ENCODE data around the gene TEX51. TPM values are rescaled to one million over a fixed set of nuclear protein-coding genes. Genes with fewer than 3 reads are reported as not detected.

TEX51 gene
- total and polyA plus RNA-seq, 2 donors (not counting 3 experiments of a cell fraction or from before 2014, with no cell fraction given), result not detected

GRCh38 chr2:126909366-126909765 is 10.7 kb downstream of the TEX51 start:
- dilution Hi-C loops (cut with MboI; ENCODE audit: extremely low pct_ligation_motif_present, low sequenced_read_pairs) (no loop called here), intact Hi-C loops (cut with micrococcal nuclease) (no loop called here)
- Histone ChIP-seq H3K9ac (replicated peaks; ENCODE audit: extremely low read depth, insufficient read depth, low read length) (no peak overlapping the region), H3K27ac (ENCODE audit: insufficient read depth, low read depth, low read length) (no peak overlapping the region), H2AFZ (ENCODE audit: low read depth, low read length) (no peak overlapping the region), H3K36me3 (ENCODE audit: control insufficient read depth in 2 of 2, extremely low read depth in 1 of 2, insufficient read depth in 2 of 2, low read length in 2 of 2) (no peaks in the 10 kb centered on the region), H3K9me3 (replicated peaks; ENCODE audit: control insufficient read depth, insufficient read depth, low read length) (no peaks in the 10 kb centered on the region), H3K27me3 (ENCODE audit: control insufficient read depth in 2 of 2, insufficient read depth in 2 of 2, low read length in 2 of 2) (no peaks in the 10 kb centered on the region), H3K9me1 (replicated peaks; ENCODE audit: control insufficient read depth, extremely low read depth, insufficient read depth, low read length) (no peaks in the 10 kb centered on the region), H3K4me2 (ENCODE audit: insufficient read depth, low read length) (no peak overlapping the region), H4K20me1 (replicated peaks; ENCODE audit: control insufficient read depth, extremely low read depth, insufficient read depth, low read length) (no peaks in the 10 kb centered on the region), H3K4me3 (replicated peaks in 1 of 3; ENCODE audit: insufficient read depth in 1 of 3, low read depth in 1 of 3, low read length in 3 of 3) (no peak overlapping the region), H3K79me2 (ENCODE audit: control insufficient read depth, insufficient read depth, low read length) (no peaks in the 10 kb centered on the region), H3K4me1 (ENCODE audit: control insufficient read depth, extremely low read depth, insufficient read depth, low read length) (no peaks in the 10 kb centered on the region)
- DNase-seq (ENCODE audit: low read depth, low spot score) (no peak), FAIRE-seq (no peak)
- CTCF ChIA-PET, result no interaction called here
- BruUV-seq (replicated peaks), result no TSS peak
- POLR2A ChIA-PET, result no interaction called here
- TF ChIP-seq GATA2 (IDR thresholded peaks at IDR 0.05; ENCODE audit: insufficient read depth, insufficient read length, low read depth, low read length) (no peak), POLR2AphosphoS5 (IDR thresholded peaks at IDR 0.05; ENCODE audit: insufficient read depth, low read depth, low read length) (no peak), CTCF (IDR thresholded peaks at IDR 0.05; ENCODE audit: extremely low read depth in 1 of 2, insufficient read depth in 1 of 2, low read depth in 1 of 2, low read length in 2 of 2) (no peak), MYC (IDR thresholded peaks at IDR 0.05; ENCODE audit: low read depth, low read length) (no peak), JUN (IDR thresholded peaks at IDR 0.05; ENCODE audit: borderline replicate concordance, insufficient read depth, insufficient read length, low read depth) (no peak)

- DNase-seq (ENCODE audit: low read depth, low spot score) (no peak), FAIRE-seq (no peak)
- Histone ChIP-seq H3K4me3 (replicated peaks in 1 of 3; ENCODE audit: insufficient read depth in 1 of 3, low read depth in 1 of 3, low read length in 3 of 3) (no peak overlapping the region), H3K9me1 (replicated peaks; ENCODE audit: control insufficient read depth, extremely low read depth, insufficient read depth, low read length) (no peaks in the 10 kb centered on the region), H3K36me3 (ENCODE audit: control insufficient read depth in 2 of 2, extremely low read depth in 1 of 2, insufficient read depth in 2 of 2, low read length in 2 of 2) (no peaks in the 10 kb centered on the region), H4K20me1 (replicated peaks; ENCODE audit: control insufficient read depth, extremely low read depth, insufficient read depth, low read length) (no peaks in the 10 kb centered on the region), H3K79me2 (ENCODE audit: control insufficient read depth, insufficient read depth, low read length) (no peaks in the 10 kb centered on the region), H3K9ac (replicated peaks; ENCODE audit: extremely low read depth, insufficient read depth, low read length) (no peak overlapping the region), H3K27ac (ENCODE audit: insufficient read depth, low read depth, low read length) (no peak overlapping the region), H3K27me3 (ENCODE audit: control insufficient read depth in 2 of 2, insufficient read depth in 2 of 2, low read length in 2 of 2) (no peaks in the 10 kb centered on the region), H3K4me2 (ENCODE audit: insufficient read depth, low read length) (no peak overlapping the region), H3K4me1 (ENCODE audit: control insufficient read depth, extremely low read depth, insufficient read depth, low read length) (no peaks in the 10 kb centered on the region), H2AFZ (ENCODE audit: low read depth, low read length) (no peak overlapping the region), H3K9me3 (replicated peaks; ENCODE audit: control insufficient read depth, insufficient read depth, low read length) (no peaks in the 10 kb centered on the region)
- ChIA-PET CTCF (no interaction called here), POLR2A (no interaction called here)
- intact Hi-C loops (cut with micrococcal nuclease), result no loop called here
- dilution Hi-C loops (cut with MboI; ENCODE audit: extremely low pct_ligation_motif_present, low sequenced_read_pairs), result no loop called here
- no peak for TF ChIP-seq MAX (IDR thresholded peaks at IDR 0.05; ENCODE audit: insufficient read depth, insufficient read length)
- TF ChIP-seq CTCF (IDR thresholded peaks at IDR 0.05; ENCODE audit: extremely low read depth in 1 of 2, insufficient read depth in 1 of 2, low read depth in 1 of 2, low read length in 2 of 2), result no peak
- TF ChIP-seq MYC (IDR thresholded peaks at IDR 0.05; ENCODE audit: low read depth, low read length), result no peak
- BruUV-seq (replicated peaks), result no TSS peak
Measured at GRCh38 chr2:126909781-126910180, 11.1 kb downstream of the TEX51 start.

Measured in endothelial cell of umbilical vein (primary cell).